Lung microvascular endothelial cell (primary cell): ENCODE data around the gene WDTC1. TPM values are rescaled to one million over a fixed set of nuclear protein-coding genes. Genes with fewer than 3 reads are reported as not detected.
A peak's percentile ranks its signal among the peaks of the same experiment; 100 is the strongest.

ENCODE experiments used
- DNase-seq, 2 donors: peaks; one replicate each; pipeline versions ENCODE4 v3.0.0 to v3.0.0-alpha.2; 2010; ENCODE audit warnings: low read depth in 2 of 2
- total RNA-seq: library from RNA; depleted of rRNA; stranded (reverse); fragments of >200 nt; gene quantifications from 2 replicates; pipeline ENCODE4 v1.2.1, GENCODE V29; 2014

Gene WDTC1
- total RNA-seq, 1 donor from 2014 or later = 26.0 TPM

- DNase-seq = no peak
These were observed 121.8 kb downstream of the WDTC1 start for GRCh38 chr1:27356277-27356618.

- DNase-seq = peak in 1 of 2 donors; percentile 21
These were observed 122.3 kb downstream of the WDTC1 start for GRCh38 chr1:27356619-27357280.

GRCh38 chr1:27357281-27358037 lies 123.0 kb downstream of the WDTC1 start:
- DNase-seq = peak; percentile 57 to 78

Other genes starting within 250 kb of the WDTC1 start
- gene TRNP1, start 240.9 kb upstream of the WDTC1 start, total RNA-seq = 0.60 and 3.1 TPM in 2 replicates
- gene TENT5B, start 221.8 kb upstream of the WDTC1 start, total RNA-seq = 0.20 and 0.22 TPM in 2 replicates
- 3.6 and 4.1 TPM in 2 replicates for gene SLC9A1, start 79.5 kb upstream of the WDTC1 start, total RNA-seq
- 18.7 and 24.2 TPM in 2 replicates for gene TMEM222, start 87.5 kb downstream of the WDTC1 start, total RNA-seq
- gene SYTL1, start 107.4 kb downstream of the WDTC1 start, total RNA-seq = 0.22 TPM in 1 of 2 replicates, not detected in the other
- gene MAP3K6, start 132.3 kb downstream of the WDTC1 start, total RNA-seq = 2.0 and 3.9 TPM in 2 replicates
- not detected in 2 replicates for gene FCN3, start 140.2 kb downstream of the WDTC1 start, total RNA-seq
- gene CD164L2, start 148.7 kb downstream of the WDTC1 start, total RNA-seq = not detected in 2 replicates
- under 0.01 and 0.22 TPM in 2 replicates for gene GPR3, start 158.0 kb downstream of the WDTC1 start, total RNA-seq